ENCODE data around the gene INSR. TPM values are rescaled to one million over a fixed set of nuclear protein-coding genes. Genes with fewer than 3 reads are reported as not detected.

Gene INSR
- total RNA-seq, 2 experiments from 2014 or later, result 0.99 to 2.0 TPM

DNA sequence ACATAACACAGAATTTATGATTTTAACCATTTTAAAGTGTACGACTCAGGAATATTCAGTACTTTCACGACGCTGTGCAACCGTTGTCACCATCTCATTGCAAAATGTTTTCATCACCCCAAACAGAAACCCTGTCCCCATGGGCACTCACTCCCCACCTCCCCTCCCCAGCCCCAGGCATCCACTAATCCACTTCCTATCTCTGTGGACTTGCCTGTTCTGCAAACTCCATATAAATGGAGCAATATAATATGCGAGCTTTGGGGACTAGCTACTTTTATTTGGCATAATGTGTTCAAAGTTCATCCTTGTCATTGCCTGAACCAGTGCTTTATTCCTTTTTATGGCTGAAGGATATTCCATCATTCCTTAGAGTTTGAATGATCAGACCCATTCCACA is 7.3 kb upstream of the INSR start:
- ChIA-PET CTCF (interaction anchor here (0.5 kb wide), 1 partner anchor 285 kb away, joined by 3 read pairs; no protein-coding TSS in a partner anchor), POLR2A (interaction anchor here (0.7 kb wide), 1 partner anchor 526 kb away, joined by 13 read pairs; no protein-coding TSS in a partner anchor)

DNA sequence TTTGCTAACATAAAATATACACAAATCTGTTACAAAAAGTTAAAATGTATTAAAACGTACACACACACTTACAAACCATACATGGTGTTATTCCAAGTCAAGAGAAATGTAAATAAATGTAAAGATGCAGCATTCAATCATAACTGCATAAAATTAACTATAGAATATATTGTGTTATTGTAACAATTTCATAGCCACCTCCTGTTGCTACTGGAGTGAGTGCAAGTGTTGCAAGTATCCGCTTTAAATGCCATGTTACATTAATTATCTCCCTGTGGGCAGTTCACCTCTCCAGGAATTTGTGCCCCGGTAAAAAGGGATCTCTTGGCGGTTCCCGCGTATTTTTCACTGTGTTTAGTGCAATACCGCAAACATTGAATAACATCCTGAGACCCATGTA is 3.5 kb upstream of the INSR start:
- CTCF ChIA-PET, result no interaction called here

DNA sequence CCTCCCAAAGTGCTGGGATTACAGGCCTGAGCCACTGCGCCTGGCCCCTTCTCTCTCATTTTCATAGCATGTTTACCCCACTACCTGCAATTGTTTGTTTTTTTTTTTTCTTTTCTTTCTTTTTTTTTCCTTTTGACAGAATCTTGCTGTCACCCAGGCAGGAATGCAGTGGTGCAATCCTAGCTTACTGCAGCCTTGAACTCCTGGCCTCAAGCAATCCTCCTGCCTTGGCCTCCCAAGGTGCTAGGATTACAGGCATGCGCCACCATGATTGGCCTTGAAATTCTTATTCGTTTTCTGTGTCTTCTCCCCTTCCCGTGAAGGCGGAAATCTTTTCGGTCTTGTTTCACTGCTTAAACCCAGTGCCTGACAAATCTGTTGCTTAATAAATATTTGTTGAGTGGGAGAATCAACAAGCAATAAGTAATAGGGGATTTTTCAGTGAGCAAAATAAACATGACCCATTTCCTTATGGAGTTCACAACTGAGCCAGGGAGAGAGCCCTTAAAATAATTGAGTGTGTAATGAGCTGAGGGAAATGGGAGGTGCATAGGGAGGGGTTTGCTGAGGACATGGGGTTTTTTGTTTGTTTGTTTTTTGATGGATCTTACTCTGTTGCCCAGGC is 1.8 kb upstream of the INSR start:
- CTCF ChIA-PET, result interaction anchor here (0.6 kb wide), 1 partner anchor 65 kb away, joined by 5 read pairs; no protein-coding TSS in a partner anchor
- POLR2A ChIA-PET, result interaction anchor here (0.6 kb wide), 1 partner anchor 1473 kb away, joined by 3 read pairs; no protein-coding TSS in a partner anchor

More for the DNA sequence above, 3.5 kb upstream of the INSR start:
- POLR2A ChIA-PET, result no interaction called here

DNA sequence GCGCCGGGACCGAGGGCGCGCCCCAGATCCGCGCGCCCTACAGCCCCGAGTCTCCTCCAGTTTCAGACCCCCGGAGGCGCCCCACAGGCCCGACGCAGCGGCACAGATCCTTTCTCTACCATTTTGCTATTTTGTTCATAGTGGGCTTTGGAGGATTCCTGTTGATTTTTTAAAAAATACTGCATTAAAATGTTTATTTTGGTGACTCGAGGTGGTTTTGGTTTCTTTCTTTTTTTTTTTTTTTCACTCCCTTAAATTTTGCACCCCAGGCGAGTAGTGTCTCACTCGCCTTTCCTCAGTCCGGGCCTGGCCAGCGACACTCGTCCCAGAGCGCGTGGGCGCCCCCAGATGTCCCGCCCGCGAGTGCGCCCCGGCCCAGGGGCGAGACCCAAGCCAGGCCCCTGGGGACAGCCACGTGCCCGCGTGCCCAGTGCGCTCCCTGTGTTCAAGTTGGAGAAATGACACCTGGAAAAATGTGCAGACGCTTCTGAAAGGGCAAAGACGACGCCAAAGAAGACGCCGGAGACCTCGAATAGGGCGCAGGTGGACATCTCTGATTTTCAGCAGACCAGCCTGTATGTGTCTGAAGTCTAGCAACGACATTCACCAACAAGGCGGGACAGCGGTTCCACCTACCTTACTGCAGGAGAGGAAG is 471 bp upstream of the INSR start:
- POLR2A ChIA-PET, result interaction anchor here (0.5 kb wide), 1 partner anchor 99 kb away, joined by 3 read pairs; no protein-coding TSS in a partner anchor
- CTCF ChIA-PET, result interaction anchor here (0.7 kb wide), 1 partner anchor 93 kb away, joined by 3 read pairs; no protein-coding TSS in a partner anchor

DNA sequence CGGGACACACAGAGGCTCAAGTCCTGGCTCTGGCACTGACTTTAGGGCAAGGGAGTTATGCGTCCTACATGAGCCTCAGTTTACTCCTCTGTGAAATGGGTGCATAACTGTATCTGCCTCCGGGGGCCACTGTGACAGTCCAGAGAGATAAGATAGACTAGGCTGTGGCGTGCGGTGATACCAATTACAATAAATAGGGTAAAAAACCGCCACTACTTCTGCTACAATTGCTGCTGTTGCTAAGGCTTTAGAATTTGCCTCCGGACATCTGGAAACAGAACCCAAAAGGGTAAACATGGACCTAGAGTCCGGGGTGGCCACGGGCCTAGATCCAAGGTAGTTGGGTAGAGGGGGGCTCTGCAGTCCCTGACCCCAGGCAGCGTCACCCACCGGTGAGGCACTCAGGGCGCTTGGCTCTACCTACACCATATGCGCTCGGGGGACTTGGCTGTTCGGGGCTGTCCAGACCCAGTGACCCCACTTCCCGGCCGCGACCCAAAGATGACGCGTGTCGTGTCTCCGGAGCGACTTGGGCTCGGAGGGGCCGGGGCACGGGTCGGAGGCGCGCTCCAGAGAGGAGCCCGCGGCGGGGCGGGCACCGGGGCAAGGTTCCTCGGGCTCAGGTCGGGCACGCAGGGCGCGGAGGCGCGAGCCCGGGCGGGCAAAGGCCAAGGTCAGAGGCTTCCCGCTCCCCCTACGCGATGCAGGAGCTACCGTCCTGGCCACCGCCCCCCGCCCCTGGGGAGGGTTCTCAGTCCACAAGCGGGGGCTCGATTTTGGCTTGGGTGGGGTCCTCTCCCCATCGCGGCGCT is 1.1 kb downstream of the INSR start:
- POLR2A ChIA-PET, result no interaction called here
- CTCF ChIA-PET, result no interaction called here

DNA sequence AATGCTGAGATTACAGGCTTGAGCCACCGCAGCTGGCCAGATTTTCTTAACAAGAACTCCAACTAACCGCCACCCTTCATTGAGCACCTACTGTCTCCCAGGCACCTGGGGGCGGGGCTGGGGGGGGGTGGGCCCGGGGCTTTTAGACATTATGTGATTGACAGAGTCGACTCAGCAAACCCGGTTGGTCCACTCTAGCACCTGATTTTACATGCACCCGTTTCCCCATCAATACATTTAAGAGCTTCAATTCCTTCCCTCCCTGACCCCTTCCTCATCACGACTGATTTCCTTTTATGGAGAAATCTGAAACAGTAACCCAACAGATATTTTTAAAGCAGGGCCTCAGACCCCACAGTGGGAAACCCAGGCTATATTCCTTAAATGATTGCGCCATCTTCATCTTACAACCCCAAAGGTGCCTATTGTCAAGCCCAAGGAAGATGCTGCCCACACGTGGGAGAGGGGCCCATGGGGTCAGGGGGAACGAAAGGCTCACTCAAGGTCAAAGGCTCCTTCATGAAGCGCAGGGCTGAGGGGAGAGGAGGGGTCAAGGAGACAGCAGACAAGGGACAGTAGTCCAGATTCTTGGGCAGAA is 1.8 kb downstream of the INSR start:
- POLR2A ChIA-PET, result no interaction called here
- CTCF ChIA-PET, result no interaction called here

DNA sequence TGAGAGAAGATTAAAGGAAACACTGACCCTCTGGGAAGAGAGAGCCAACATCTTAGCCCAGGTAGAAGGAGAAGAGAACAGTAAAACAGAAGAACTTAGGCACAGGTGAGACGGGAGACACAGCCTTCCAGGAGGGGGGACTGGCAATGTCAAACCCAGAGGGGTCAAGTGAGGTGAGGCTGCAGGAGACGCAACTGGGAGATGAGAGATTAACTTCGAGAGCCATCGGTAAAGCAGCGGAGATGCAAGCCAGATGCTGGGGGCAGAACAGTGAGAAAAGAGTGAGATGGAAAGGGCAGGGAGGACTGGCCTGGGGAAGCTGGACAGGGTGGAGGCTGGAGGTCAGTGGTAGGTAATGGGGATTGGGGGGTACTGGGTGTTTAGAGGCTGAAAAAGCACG is 5.2 kb downstream of the INSR start:
- POLR2A ChIA-PET, result no interaction called here
- CTCF ChIA-PET, result no interaction called here

DNA sequence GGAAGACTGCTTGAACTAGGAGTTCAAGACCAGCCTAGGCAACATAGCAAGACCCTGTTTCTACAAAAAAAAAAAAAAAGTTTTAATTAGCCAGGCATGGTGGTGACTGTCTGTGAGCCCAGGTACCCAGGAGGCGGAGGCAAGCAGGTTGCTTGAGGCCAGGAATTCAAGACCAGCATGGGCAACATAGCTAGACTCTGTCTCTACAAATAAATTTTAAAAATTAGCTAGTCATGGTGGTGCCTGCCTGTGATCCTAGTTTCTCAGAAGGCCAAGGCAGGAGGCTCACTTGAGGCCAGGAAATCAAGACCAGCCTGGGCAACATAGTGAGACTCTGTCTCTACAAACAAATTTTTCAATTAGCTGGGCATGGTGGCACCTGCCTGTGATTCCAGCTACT is 6.1 kb downstream of the INSR start:
- CTCF ChIA-PET, result interaction anchor here (0.7 kb wide), 2 partner anchors 14 to 334 kb away, joined by 3 read pairs; no protein-coding TSS in a partner anchor
- POLR2A ChIA-PET, result no interaction called here

DNA sequence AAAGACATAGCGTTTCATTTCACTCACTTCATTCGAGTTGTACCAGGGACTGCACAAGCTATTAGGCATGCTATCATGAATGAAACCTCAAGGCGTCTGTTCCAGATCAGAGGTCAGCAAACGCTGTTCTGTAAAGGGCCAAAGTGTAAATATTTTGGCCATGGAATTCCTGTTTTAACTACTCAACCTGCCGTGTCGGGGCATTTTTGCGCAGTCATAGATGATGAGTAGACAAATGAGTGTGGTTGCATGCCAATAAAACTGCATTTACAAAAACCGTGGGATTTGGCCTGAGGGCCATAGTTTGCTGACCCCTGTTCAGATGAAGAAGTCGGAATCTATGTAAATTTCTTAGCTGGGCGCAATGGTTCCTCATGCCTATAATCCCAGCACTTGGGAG is 6.5 kb downstream of the INSR start:
- POLR2A ChIA-PET, result no interaction called here
- CTCF ChIA-PET, result interaction anchor here (0.7 kb wide), 2 partner anchors 15 to 333 kb away, joined by 3 read pairs; no protein-coding TSS in a partner anchor

DNA sequence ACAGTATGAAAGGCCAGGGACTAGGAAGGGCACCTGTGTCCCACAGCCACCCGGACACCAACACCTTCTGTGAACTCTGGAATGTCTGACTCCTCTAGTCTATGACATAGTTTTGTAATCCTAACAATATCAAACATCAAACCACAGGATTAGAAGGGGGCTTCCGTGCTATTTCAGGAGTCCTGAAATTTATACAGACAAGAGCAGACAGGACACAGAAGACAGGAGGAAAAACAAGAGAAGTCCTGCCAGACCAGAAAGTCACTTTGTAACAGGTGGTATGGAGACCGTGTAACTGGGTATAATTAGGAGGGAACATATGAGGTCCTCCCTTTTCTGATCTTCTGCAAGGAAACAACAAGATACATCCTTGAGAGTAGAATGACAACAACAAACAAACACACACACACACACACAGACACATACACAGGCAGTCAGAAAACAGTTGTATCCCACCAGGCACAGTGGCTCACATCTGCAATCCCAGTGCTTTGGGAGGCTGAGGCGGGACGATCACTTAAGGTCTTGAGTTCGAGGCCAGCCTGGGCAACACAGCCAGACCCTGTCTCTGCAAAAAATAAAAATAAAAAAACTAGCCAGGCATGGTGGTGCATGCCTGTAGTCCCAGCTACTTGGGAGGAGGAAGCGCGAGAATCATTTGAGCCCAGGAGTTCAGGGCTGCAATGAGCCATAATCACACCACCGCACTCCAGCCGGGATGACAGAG is 13.1 kb downstream of the INSR start:
- ChIA-PET POLR2A (no interaction called here), CTCF (no interaction called here)

DNA sequence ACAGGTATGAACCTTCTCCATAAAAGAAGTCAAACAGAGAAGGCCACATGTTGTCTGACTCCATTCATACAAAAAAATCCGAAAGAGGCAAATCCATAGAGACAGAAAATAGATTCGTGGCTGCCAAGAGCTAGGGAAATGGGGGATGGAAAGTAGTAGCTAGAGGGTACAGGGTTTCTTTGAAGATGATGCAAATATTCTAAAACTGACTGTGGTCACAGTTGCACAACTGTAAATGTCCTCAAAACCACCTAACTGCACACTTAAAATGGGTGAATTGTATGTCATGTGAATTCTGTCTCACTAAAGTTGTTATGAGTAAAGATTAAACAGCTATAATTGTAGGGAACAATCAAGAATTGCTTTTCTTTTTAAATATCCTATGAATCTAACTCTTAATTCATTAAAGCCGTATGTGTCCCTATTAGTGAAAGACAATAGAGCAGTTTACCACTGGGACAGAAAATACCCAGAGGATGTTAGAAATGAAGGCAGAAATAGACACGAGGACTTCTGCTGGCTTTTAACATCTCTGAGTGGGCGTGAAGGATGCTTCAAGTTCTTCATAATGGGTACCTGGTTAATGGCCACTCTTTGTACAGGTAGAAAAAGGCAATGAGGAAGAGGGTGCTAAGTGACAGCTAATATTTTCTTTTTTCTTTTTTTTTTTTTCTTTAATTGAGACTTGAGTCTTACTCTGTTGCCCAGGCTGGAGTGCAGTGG is 21.2 kb downstream of the INSR start:
- POLR2A ChIA-PET, result interaction anchor here (0.6 kb wide), 1 partner anchor 186 kb away, joined by 6 read pairs; no protein-coding TSS in a partner anchor
- CTCF ChIA-PET, result no interaction called here

DNA sequence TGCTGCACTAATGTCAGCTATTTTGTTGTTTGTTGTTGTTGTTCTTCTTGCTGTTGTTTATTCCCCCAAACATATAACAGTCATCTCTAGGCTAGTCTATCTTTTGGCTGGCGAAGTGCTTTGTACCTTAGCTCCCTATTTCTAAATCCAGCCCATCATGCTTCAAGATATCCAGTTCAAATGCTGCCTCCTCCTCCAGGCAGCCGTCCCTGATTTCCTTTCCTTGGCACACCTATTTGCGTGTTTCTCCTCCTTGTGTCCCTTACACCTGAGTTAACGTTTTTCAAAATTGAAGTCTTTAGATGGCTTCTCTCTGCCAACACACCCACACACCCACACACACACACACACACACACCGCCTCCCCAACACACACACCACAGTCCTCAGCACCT is 25.5 kb downstream of the INSR start:
- CTCF ChIA-PET, result no interaction called here
- POLR2A ChIA-PET, result no interaction called here

DNA sequence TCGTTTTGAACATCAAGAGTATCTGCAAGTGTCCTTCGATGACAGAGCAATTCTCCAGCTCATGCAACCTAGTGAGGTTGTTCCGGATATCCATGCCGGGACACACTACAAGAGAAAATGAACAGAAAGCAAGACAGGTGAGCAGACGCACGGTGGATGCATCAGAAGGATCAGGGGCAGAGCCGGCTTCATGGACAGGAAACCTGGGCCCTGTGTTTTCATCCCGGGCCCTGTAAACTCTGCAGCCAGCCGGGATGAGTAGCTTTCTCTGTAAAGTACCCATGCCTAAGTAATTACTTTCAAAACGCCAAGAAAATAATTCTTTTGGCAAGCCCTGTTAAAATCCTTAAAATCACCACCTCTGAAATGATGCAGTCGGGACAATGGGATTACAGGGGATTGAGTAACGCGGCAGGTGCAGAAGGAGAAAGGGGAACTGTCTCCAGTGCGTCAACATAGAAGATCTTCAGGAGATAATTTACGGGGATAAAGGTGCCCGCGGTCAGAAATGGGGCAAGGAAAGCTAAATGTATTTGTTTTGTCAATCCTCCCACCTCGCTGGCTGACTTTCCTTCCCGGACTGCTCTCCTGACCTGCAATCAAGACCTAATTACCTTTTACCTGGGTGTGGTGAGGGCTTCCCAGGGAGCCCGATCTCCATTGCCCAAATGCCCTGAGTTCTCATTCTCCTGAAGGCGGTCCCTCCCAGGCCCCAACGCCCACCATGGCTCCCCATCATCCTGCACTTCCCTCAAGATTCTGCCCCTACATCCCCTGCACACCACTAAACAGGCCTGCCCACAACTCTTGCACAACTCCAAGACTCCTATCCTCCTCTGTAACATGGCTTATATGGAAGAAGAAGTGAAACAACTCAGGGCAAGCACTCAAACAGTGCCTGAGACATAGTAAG is 26.2 kb downstream of the INSR start:
- ChIA-PET POLR2A (no interaction called here), CTCF (no interaction called here)

DNA sequence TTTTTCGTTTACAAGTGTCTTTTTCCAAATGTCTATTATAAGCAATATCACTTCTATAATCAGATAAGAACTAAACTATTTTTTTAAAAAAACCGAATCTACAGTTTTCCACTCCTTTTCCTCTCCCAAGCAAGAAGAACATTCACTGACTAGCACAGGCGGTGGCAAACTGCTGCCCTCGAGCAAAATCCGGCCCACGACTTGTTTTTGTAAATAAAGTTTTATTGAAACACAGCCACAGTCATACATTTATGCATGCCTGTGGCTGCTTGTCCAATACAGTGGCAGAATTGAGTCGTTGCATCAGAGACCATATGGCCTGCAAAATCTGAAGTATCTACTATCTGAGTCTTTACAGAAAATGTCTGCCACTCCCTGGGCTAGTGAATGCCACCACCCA is 27.4 kb downstream of the INSR start:
- CTCF ChIA-PET, result no interaction called here

DNA sequence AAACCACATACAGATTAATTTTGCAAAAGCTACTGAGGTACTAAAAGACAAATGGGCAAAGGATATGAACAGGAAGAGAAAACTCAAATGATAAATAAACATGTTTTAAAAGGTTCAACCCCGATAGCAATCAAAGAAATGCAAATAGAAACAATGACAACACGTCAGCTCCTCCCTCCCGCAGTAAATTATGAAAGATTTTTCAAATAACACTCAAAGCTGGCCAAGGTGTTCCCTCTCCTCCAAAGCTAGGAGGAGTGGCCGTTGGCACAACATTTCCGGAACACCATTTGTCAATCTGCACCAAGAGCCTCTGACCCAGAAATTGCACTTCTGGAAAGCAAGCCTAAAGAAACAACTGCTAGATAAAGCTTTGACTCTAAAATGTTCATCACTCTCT is 28.3 kb downstream of the INSR start:
- ChIA-PET POLR2A (no interaction called here), CTCF (interaction anchor here (0.7 kb wide), 1 partner anchor 18 kb away, joined by 4 read pairs; no protein-coding TSS in a partner anchor)

More for the DNA sequence above, 27.4 kb downstream of the INSR start:
- POLR2A ChIA-PET, result no interaction called here

DNA sequence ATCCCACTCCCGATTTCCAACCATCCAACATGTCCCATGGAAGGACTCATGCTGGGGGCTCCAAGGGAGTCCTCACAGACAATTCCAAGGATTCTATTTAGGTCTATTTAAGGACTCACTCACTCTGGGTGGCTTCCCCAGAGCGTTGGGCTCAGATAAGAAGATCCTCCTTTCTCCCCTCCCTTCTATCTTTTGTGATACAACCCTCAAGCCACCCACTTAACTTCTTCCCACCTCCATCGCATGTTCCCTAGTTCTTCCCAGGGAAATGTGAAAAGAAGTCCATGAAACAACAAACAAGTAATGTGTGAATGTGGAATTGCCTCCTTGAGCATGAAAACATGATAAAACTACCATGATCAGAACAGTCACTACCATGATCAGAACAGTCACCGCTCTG is 29.4 kb downstream of the INSR start:
- POLR2A ChIA-PET, result no interaction called here
- CTCF ChIA-PET, result no interaction called here

DNA sequence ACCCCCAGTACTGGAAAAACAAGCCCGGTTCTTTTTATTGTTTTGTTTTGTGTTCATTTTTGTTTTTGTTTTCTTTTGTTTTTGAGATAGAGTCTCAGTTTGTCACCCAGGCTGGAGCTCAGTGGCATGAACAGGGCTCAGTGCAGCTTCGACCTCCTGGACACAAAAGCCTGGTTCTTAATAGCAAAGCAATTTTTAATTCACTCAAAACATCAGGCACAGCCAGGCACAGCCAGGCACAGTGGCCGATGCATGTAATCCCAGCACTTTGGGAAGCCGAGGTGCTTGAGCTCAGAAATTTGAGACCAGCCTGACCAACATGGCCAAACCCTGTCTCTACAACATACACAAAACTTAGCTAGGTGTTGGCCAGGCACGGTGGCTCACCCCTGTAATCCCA is 30.7 kb downstream of the INSR start:
- CTCF ChIA-PET, result no interaction called here
- POLR2A ChIA-PET, result no interaction called here

DNA sequence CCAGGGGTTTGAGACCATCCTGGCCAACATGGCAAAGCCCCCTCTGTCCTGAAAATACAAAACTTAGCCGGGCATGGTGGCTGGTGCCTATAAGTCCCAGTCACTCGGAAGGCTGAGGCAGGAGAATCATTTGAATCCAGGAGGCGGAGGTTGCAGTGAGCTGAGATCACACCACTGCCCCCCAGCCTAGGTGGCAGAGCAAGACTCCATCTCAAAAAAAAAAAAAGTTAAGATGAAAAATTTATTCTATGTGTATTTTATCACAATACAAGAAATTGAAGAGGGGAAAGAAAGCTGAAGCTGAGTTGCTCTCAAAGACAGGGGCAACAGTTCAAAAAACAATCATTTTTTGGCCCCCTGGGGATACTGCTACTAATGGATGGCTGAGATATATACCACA is 31.1 kb downstream of the INSR start:
- CTCF ChIA-PET, result no interaction called here
- POLR2A ChIA-PET, result no interaction called here

All from activated CD8-positive, alpha-beta memory T cell treated with anti-CD3 and anti-CD28 coated beads for 36 hours (primary cell).